HG03175 (cell line): Measurements from ENCODE around the gene TRMT44.

Experiments
- ATAC-seq: cut with Tn5 transposase; IDR thresholded peaks from one replicate; pipeline ENCODE4 v1.9.1; 2021; ENCODE audit warnings: mild to moderate bottlenecking, moderate library complexity; ENCODE audit not compliant: unreplicated experiment

The TRMT44 gene, protein sequence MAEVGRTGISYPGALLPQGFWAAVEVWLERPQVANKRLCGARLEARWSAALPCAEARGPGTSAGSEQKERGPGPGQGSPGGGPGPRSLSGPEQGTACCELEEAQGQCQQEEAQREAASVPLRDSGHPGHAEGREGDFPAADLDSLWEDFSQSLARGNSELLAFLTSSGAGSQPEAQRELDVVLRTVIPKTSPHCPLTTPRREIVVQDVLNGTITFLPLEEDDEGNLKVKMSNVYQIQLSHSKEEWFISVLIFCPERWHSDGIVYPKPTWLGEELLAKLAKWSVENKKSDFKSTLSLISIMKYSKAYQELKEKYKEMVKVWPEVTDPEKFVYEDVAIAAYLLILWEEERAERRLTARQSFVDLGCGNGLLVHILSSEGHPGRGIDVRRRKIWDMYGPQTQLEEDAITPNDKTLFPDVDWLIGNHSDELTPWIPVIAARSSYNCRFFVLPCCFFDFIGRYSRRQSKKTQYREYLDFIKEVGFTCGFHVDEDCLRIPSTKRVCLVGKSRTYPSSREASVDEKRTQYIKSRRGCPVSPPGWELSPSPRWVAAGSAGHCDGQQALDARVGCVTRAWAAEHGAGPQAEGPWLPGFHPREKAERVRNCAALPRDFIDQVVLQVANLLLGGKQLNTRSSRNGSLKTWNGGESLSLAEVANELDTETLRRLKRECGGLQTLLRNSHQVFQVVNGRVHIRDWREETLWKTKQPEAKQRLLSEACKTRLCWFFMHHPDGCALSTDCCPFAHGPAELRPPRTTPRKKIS

DNA sequence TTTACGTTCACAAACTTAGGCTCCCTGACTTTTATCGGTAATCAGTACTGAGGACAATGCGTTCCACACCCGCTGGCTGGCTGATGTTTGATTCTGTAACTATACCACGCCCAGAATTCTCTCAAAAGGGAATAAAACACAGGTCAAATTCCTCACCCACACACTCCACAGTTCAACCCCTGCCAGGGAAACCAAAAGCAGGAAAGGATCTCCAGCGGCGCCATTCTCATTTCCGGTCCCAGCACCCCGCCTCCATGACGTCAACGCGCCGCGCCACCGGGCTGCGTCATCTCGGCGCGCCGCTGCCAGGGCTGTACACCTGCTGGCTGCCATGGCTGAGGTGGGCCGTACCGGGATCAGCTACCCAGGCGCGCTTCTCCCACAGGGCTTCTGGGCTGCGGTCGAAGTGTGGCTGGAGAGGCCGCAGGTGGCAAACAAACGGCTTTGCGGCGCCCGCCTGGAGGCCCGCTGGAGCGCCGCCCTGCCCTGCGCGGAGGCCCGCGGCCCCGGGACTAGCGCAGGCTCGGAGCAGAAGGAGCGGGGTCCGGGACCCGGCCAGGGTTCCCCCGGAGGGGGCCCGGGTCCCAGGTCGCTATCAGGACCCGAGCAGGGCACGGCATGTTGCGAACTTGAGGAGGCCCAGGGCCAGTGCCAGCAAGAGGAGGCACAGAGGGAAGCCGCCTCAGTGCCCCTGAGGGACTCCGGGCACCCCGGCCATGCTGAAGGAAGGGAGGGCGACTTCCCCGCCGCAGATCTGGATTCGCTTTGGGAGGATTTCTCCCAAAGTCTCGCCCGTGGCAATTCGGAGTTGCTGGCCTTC is at the start of gene TRMT44, which contains the start of gene ACOX3:
TSS of gene TRMT44 (plus strand) at position 286 of the 820 bp plus-strand sequence. CDS start at position 332, 46 bp downstream.
TSS of gene ACOX3 (minus strand) at position 232 of the 820 bp plus-strand sequence. CDS start 24,202 bp downstream, outside the sequence.
- ATAC-seq: peak; percentile 91

DNA sequence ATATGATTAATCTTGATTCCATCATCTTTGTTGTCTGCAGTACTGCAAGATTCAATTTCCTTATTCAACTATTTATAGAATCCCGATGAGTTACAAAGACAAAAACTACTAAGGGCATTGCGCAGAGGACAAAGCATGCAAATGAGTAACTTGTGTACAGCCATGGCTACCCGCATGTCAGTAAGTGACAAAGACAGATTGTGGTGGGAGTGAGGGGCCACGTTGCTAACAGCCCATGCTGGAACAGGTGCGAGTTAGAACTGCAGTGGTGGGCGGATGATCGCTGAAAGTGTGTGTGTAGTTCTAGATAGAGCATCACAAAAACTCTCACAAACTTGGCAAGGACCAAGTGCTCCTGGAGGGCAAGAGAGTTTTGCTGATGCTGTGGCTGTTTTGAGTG is 49.5 kb upstream of the TRMT44 start:
- no peak for ATAC-seq

DNA sequence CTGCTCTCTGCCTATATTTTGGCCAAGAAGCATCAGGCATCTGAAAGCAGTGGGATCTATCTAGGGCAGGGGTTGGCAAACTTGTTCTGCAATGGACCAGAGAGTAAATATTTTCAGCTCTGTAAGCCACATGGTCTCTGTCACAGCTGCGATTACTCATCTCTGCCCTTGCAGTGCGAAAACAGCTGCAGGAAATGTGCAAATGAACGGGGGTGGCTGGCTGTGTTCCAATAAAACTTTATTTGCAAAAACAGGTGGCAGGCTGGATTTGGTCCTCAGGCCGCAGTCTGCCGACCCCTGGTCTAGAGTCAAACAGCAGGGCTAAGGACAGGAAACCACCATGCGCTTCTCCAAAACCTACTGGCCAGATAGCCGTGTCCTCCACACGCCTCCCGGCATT is 48.6 kb upstream of the TRMT44 start:
- ATAC-seq: peak; percentile 80

DNA sequence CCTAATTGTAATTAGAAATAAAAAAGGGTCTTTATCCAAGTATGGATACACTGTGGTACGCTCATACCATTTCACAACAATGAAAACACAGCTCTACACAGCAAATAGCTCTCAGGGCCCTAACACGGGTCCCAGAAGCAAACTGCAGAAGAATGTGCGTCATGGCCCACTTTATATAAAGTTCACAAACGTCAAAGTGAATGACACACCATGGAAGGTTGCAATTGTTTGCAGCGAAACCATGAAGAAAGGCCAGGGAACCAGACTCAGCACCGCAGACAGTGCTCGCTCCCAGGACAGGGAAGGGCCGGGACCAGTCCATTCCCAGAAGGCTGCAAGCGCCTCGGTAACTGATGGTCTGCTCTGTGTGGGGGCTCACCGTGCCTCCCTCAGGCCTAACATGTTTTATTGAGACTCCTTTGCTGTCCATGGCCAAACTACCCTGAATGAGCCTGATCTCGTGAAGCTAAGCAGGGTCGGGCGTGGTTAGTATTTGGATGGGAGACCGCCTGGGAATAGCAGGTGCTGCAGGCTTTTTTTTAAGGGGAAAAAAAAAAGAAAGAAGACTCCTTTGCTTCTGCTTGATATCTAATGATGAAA is 47.9 kb upstream of the TRMT44 start:
- no peak for ATAC-seq

DNA sequence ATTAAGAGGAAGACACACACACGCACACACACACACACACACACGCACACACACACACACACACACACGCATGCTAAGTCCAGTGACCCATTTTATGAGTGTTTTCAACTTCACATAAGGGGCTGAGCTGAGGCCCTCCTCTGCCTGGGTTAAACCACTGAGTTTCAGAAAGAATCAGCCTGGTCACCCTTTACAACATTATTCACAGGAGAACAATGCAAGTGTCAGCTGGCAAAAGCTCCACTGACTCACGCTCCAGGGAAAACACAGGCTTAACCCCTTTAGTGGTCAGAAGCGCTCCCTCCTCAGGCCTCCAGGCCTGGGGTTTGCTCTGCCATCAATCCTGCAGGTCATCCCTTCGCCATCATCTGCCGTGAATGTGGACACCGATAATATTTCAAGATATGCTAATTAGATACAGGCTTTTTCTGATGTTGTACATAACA is 47.0 kb upstream of the TRMT44 start:
- no peak for ATAC-seq

DNA sequence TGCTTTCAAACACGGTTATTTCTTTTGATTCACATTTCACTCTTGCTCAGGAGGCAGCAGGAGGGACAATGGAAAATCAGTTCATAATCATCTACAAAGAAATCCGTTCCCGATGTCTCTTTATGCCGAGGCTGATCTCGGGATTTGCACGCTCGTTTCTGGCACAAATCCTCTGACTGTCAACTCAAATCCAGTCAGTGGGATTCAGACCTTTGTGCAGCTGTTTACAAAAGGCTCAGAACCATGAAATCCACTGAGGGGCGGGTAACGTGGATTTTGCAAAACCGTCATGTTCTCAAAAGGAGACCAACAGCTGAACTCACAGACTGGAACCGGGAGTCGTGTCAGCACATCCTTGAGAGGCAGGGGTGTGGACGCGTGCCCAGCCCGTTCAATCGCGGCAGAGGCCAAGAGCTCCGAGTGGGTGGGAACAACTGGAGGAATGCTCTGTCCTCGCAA is 46.5 kb upstream of the TRMT44 start:
- no peak for ATAC-seq

DNA sequence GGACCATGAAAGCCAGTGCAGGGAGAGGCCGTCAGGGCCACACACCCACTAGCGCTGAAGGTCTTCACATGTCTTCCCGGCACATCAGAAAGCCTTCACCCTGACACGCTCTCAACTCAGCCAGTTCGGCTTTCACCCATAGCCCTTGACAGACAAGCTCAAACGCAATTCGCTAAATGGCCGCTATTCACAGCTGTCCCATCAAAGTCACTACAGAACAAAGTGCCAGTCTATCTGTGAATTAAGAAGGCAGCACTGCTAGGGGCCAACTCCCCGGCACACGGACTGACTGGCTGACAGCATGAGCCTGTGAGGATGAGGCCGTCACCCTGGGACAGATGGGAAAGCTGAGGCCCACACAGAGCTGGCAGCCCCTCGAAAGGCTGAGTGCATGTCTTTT is 45.8 kb upstream of the TRMT44 start:
- ATAC-seq: no peak

DNA sequence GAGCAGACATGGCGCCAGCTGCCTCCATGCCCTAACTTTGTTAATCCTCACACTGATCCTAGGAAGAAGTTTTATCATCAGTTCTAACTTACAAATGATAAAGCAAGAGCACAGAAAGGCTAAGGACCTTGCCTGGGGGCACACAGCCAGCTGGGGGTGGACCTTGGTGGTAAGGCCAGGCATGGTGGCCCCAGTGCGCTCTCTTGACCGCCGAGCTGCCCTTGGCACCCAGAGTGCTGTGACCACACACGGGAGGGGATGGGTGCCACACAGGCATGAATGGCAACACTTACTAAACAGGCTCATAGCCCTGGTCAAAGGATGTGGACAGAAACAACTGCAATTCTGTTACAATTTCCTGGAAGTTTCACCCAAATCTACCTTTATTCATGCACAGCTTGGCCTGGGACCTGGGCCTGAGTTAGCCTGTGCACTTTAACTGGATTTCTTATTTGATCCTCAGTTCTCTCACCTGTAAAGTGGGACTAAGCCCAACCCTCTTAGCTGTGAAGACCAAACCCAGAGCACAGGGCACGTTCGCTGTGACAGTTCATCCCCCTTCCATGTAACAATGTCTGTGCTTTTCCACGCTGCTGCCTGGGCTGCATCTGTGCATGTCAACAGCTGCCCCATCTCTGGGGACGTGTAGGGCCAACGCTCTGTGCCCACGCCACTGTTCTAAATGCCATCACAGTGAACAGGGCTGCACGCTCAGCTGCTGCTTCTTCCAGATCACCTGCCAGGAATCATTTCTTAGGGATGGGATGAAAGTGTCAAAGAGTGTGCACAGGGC is 44.9 kb upstream of the TRMT44 start:
- ATAC-seq: no peak

DNA sequence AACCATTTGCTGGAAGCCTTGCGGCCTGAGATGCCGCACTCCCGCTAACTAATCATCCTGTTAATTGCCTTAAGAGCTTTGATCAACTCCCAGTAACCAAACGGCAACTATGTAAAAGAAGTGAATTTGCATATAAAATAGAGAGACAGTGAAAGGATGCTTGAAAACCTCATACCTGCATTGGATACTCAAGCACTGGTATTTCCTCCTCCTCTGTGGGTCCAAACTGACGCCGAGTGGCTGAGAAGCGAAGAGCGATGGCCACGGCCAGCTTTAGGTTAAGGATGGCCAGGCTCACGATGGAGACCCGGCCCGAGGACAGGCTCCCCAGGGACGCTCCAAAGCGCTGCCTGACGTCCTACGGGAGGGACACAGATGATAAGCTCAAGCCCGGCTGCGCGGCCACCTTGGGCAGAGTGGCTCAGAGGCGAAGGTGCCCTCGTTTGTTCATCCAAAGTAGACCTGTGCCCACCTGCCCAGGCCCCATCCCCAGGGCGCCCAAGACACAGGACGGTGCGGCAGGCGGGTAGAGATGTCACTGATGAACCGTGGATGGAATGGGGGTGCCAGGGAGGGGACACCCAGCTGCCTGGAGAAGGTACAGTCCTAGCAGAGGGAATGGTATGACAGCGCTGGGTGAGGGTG is 43.7 kb upstream of the TRMT44 start:
- ATAC-seq: no peak

DNA sequence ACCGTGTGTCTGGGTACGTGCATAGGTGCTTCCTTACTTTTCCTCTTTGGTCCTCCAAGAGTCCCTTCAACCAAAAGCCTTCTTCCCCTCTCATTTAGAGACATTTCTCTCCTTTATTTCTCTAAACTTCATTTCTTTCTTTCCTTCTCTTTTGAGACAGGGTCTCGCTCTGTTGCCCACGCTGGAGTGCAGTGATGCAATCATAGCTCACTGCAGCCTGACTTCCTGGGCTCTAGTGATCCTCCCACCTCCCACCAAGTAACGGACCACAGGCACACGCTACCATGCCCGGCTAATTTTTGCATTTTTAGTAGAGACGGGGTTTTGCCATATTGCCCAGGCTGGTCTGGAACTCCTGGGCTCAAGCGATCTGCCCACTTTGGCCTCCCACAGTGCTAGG is 42.2 kb upstream of the TRMT44 start:
- ATAC-seq: peak; percentile 56

DNA sequence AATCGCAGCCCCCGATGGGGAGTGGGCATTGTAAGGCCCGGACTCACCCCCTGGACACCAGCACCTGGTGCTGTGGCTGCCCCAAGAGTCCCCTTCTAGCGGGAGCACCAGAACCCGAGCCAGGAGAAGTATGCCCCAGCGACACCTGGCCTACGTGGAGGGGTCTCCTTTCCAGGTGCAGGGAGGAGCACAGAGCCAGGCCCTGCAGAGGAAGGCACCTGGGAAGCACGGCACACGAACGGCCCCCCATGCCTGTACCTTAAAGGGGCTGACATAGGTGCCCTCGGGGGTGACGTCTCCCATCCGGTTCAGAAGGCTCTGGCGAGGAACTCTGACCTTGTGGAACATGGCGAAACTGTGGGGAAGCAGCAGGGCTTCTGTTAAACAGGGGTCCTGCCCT is 41.3 kb upstream of the TRMT44 start:
- no peak for ATAC-seq

DNA sequence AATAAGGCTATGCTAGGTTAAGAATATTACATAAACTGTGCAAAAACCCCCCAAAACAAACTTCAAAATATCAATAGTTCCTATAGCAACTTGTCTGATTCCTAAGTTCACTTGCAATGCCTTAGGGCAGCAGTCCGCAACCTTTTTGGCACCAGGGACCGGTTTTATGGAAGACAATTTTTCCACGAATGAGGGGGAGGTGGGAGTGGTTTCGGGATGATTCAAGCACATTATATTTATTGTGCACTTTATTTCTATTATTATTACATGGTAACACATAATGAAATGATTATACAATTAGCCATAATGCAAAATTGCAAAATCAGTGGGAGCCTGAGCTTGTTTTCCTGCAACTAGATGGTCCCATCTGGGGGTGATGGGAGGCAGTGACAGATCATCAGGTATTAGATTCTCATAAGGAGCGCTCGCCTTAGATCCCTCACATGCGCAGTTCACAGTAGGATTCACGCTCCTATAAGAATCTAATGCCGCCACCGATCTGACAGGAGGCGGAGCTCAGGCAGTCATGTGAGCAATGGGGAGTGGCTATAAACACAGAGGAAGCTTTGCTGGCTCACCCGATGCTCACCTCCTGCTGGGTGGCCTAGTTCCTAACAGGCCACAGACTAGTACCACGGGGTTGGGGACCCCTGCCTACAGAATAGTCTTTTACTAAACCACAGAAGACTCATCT is 39.8 kb upstream of the TRMT44 start:
- ATAC-seq: no peak

DNA sequence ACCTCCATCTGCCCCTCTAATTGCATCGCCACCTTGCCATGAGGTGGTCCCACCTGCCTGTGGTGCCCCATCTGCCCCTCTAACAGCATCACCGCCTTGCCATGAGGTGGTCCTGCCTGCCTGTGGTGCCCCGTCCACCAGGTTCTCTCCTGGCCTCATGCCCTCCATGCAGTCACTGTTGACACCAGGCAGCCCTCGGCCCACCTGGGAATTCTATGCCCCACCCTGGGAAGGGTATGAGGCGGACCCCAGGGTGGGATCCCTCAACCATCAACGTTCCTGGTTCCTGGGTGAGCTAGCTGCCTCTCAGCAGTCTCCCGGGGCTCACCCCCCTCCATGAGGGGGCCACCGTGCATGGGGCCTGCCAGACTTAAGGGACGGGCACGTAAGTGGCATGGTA is 38.9 kb upstream of the TRMT44 start:
- ATAC-seq: no peak

DNA sequence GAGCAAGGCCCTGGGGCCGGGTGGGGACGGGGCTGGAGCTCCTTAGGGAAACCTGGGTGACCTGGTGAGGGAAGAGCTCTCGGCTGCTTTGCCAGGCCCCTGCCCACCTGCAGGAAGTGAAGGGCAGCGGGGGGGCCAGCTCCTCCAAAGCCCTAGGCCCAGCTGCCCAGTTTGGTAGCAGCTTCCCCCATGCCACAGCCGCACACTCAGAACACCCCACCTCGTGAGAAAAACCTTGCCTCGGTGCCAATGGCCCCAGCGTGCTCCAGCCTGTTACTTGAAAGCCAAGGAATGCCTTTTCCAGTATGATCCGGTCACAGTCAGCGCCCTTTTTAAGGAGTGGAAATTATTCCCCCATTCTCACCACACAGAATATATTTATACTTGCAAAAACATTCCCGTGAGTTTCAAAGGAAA is 38.4 kb upstream of the TRMT44 start:
- ATAC-seq: no peak

DNA sequence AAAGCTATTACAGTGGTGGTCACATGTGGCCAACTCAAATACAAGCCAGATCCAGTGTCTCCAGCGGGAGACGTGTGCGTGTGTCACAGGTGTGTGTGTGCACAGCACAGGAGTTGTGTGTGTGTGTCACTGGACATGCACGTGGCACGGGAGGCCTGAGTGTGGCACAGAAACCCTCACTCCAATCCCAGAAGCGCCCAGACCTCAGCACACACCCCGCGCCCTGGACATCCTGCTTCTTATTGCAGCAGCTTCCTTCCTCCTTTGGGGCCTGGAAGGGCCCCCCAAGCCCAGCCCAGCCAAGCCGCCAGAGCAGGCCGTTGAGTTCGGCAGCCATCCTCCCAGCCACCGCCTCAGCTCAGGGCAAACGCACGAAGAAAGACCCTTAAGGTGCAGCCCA is 37.9 kb upstream of the TRMT44 start:
- ATAC-seq: no peak

DNA sequence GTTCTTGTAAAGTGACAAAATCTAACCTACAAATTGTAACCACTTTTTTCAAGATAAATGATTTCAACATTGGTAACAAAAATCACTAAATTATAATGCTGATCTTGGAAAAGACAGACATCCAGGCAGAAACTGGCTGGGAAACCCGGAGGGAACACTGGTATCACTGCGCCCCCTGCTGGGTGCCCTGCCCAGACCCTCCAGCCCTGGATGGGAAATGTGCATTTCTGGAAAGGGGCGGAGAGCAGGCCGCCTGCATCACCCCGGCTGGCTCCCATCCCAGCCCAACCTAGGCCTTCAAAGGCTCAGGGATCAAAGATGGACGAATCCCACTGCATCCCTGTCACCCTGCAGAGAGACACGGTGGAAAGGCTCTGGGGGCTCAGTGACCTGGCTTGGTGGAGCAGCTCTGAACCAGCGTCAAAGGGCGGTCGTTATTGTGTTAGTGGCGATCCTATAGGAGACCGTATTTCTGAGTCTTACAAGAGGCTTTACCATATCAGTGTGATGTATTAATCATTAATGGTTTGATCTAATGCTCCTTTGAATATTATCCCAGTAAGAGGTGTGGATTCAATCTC is 37.3 kb upstream of the TRMT44 start:
- no peak for ATAC-seq

DNA sequence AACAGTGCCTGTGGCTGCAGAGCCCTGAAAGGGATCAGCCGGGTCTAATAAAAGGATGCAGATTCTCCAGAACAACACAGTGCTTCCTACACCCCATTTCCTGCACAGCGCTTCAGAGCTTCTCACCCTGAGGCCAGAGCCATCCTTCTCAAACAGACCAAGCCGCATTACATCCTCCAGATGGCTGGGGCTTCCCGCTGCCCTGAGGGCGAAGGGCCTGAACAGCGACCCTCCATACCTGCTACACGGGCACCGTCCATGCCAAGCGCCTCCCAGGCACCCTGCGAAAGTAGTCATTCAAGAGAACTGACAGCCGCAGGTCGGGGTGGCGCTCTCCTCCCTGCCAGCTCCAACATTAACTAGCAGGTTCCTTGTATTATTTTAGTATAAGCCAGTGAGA is 36.6 kb upstream of the TRMT44 start:
- ATAC-seq: no peak

DNA sequence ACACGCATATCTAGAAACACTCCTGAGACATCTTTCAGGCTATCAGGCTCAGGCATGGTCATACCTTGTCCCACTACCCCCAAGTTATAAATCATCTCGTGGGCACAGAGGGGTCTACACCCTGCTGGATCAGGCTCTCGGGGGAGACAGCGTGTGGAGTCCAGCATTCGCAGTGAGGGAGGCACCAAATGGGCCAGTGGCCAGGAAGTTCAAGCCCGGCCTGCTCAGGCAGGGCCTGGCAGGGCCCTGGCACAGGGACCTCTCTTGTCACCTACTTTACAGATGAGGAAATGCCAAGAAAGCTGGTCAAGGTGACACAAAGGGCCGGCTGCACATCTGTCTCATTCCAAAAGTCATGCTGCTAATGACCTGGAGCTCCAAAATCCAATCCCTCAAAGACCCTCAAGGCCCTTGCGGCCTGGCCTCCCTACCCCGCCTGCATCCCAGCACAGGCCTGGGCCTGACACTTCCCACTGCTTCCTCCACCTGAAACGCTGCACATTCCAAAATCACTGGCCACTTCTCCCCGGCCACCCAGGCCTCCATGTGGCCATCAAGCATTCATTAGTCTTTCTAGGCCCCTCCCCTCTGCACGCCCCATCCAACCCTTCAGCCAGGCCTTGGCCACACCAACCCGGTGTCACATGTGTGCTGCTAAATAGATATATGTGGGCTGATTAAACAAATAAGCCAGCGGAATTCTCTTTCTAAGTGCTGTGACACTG is 35.6 kb upstream of the TRMT44 start:
- no peak for ATAC-seq
